GM23248 (cell line): ENCODE measurements around the gene MPST.

Experiments
- EZH2 ChIP-seq: fragments of 200-600 bp; sonication (generic); IDR thresholded peaks from 2 replicates; pipeline ENCODE4 v1.6.1; 2018; ENCODE audit warnings: antibody characterized with exemption, mild to moderate bottlenecking; ENCODE audit not compliant: insufficient read depth, poor library complexity, severe bottlenecking
- EZH2phosphoT487 ChIP-seq: fragments of 200-600 bp; sonication (generic); IDR thresholded peaks from 2 replicates; pipeline ENCODE4 v1.6.1; 2018; ENCODE audit warnings: antibody characterized with exemption, moderate library complexity, mild to moderate bottlenecking, low read depth; ENCODE audit not compliant: insufficient read depth

- TF ChIP-seq EZH2phosphoT487 (no peak), EZH2 (no peak)
Observed at GRCh38 chr22:37012262-37012904, 7.2 kb upstream of the MPST start.
